HG03378 (cell line): ENCODE data around the gene TPPP.
"Not testable (repeated sequence)": the region's sequence is repeated elsewhere in the genome, so short reads cannot be mapped to it uniquely, and the experiment has no call there.

Experiments
- ATAC-seq: cut with Tn5 transposase; IDR thresholded peaks from one replicate; pipeline ENCODE4 v1.9.1; 2021; ENCODE audit warnings: mild to moderate bottlenecking, moderate library complexity; ENCODE audit not compliant: unreplicated experiment

The TPPP gene

DNA sequence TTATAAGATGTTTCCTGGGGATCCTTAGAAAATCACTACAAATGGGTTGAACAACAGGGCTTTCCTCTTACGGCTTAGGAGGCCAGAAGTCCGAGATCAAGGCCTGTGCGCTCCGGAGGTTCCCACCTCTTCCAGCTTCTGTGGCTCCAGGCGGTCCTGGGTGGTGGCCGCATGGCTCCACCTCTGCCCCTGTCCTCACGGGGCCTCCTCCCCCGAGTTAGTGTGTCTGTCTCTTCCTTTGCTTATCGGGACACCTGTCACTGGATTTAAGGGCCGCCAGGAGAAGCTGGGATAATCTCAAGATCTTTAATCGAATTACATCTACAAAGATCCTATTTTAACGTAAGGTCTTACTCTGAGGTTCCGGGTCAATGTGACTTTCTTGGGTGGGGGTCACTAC is 2.3 kb upstream of the TPPP start:
- not testable (repeated sequence) for ATAC-seq

DNA sequence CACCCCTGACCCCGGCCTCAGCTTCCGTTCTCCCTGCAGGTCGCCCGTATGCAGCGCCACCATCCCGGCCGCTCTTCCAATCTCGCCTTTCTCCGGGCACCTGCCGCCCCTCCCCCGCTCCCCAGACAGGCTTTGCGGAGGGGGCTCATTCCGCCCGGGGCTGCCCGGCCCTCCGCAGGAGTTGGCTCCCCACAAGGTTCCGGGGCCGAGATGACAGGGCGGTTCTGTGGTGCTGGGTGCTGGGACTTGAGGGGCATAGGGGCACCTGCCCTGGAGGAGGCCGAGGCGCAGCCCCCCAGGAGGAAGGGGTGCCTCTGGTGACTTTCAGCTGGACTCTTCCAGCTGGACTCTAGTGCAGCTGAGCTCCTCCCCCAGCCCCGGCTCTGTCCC is 885 bp upstream of the TPPP start:
- not testable (repeated sequence) for ATAC-seq

DNA sequence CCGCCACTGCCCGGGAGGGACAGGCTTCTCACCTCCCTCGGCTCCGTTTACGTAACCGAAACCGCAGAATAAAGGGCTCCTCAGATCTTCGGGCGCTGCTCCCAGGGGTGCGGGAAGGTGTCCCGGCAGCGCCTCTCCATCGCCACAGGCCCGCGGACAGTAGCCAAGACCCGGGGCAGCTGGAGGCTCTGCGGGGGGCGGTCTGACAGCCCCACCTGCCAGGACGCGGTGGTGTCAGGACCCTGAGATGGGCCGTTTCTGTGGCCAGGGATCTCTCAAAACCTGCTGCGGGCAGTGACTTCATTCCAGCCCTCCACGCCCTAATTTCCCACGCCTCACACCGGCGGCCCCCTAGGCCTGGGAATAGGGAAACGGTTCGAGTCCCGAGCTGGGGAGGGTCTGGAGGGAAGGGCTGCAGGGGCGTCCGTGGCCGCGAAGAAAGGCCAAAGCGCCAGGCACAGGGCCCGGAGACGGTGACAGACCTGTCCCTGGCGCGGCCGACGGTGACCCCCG is 567 bp downstream of the TPPP start:
- not testable (repeated sequence) for ATAC-seq

DNA sequence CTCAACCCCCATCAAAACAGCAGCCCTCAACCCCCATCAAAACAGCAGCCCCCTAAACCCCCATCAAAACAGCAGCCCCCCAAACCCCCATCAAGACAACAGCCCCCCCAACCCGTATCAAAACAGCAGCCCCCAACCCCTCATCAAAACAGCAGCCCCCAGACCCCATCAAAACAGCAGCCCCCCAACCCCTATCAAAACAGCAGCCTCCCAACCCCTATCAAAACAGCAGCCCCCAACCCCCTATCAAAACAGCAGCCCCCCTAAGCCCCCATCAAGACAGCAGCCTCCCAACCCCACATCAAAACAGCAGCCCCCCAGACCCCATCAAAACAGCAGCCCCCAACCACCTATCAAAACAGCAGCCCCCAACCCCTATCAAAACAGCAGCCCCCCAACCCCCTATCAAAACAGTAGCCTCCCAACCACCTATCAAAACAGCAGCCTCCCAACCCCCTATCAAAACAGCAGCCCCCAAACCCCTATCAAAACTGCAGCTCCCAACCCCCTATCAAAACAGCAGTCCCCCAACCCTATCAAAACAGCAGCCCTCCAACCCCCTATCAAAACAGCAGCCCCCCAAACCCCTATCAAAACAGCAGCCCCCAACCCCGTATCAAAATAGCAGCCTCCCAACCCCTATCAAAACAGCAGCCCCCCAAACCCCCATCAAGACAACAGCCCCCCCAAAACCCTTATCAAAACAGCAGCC is 1.2 kb downstream of the TPPP start:
- no peak for ATAC-seq

DNA sequence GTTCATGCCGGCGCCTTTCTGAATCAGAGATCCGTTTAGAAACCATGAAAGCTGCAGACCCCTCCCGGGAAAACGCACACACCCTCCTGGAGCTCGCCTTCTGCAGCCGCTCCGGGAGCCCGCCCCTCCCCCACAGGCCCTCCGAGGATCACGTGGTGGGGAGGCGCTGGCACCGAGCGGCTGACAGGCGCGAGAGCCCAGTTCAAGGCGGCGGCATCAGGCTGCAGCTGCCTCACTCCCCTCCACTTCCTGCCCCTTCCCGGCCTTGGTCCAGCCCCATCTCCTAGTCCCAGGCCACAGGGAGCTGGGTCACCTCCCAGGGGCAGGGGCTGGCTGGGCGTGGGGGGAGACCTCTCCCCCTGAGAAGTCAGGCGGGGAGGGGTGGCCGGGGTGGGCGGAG is 2.1 kb downstream of the TPPP start:
- ATAC-seq = not testable (repeated sequence)

DNA sequence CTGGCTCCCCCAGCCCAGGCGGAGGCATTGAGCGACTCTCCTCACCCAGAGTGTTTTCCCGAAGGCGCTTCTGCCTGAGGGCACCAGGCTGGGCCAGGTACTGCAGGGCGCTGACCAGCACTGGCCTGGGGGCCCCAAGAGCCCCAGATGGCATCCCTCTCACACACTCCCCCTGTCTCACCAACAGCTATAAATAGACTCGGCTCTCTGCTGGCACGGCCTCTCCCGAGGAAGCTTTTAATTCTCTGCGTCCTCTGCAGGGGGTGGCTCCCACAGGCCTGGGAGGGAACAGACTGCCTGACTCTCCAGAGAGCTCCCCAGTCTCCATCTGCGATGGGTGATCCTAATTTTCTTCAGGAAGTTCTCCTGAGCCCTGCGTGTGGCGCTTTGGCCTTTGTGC is 2.9 kb downstream of the TPPP start:
- ATAC-seq = not testable (repeated sequence)

DNA sequence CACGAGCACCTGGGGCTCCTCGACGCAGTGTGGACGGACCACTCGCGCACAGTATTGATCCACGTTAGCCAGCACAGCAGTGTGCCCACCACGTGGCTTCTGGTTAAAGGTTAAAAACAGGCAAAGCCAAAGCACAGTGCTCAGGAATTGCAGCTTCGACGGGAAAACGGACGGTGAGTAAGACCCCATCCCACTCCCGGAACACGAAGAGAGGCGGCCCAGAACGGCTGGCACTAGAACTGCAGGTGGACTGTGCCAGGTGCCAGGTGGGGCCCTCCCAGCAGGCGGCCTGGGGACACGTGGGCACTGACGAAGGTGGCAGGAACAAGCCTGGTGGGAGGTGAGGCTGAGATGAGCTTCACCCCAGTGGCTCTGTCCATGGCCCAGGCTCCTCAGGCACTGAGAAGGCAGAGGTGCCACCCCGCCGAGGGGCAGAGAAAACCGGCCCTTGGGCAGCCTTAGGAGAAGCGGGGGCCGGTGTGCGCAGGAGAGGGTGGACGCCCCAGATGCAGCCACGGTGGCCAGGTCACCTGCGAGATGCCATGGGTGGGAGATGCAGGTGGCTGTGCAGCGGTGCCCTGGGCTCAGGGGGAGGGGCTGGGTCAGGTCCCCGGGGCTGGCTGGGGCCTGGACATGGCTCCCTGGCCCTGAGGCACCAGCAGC is 4.7 kb downstream of the TPPP start:
- not testable (repeated sequence) for ATAC-seq

DNA sequence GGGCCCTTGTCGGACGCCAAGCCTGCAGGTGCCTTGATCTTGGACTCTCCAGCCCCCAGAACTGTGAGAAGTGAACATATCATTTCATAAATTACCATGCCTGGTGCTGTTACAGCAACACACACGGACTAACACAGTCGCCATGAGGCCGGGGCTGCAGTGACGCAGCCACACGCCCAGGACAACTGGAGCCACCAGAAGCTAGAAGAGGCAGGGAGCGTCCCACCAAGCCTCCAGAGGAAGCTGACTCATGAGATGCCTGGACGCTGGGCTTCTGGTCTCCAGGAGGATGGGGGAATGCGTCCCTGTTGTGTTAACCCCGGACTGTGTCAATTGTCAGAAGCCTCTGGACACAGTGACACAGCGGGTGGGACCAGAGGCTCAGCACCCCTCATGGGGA is 6.2 kb downstream of the TPPP start:
- ATAC-seq = not testable (repeated sequence)

DNA sequence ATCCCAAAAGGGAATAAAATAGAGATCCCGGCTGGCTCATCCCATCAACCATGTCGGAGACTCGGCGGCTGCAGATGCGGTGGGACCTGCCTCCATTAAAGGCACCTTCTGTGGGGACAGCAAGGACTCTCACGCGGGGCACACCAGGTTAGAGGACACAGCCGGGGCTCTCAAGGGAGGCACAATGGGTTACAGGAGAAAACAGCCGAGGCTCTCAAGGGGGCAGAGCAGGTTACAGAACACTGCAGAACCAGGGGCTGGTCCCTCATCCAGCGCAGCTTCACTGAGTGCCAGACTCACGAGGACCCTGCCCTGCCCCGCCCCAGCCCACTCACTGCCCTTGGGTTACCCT is 7.0 kb downstream of the TPPP start:
- not testable (repeated sequence) for ATAC-seq

DNA sequence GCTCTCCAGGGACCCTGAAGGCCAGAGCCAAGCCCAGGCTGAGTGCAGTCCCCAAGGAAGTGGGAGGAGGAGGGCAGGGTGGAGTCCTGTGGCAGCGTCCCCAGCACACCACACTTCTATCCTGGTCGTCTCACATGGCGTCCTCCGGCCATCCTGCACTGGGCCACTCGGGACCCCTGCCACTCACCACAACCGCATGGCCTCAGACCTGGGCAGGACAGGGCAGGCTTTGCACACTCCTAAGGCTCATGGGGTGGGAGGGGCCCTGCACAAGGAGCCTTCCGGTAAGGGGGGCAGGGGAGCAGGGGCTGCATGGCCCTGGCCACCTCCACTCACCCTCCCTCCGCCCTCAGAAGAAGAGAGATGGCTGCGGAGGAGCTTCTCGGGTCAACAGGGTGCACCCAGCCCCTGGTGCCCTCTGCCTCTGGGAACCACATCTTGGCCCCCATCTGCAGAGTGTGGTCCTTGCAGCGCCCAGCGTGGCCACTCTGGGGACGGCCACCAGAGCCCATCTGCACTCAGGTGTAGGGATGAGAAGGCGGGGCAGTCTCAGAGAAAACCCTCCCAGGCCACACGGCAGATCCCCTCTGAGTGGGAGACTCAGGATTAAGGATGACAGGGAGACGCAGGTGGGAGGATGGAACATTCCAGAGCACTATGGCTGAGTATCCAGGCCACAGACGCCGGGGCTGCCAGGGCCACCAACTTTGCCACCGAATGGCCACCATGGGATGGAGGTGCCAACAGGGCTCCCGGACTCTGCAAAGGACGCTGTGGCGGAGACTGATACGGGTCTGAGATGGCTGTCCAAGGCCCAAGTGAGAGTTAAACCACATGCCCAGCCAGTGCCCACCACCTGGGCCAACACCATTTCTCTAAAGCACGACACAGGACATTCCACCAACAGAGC is 7.6 kb downstream of the TPPP start:
- no peak for ATAC-seq

DNA sequence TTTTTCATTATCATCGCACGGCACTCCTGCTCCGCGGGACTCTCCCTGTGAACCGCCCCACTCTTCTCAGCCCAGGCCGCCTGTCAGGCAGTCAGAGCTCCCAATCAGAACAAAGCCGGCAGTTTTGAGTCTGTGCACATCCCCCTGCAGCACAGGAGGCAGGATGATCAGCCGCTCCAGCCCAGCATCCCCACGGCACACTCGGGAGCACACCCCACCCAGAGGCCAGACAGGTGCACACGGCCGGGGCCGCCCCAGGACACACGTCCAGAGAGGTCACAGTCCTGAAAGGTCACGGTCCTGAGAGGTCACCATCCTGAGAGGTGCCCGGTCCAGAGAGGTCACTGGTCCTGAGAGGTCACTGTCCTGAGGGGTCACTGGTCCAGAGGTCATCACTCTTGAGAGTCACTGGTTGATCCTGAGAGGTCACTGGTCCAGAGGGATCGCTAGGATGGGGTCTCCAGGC is 8.4 kb downstream of the TPPP start:
- ATAC-seq = no peak

DNA sequence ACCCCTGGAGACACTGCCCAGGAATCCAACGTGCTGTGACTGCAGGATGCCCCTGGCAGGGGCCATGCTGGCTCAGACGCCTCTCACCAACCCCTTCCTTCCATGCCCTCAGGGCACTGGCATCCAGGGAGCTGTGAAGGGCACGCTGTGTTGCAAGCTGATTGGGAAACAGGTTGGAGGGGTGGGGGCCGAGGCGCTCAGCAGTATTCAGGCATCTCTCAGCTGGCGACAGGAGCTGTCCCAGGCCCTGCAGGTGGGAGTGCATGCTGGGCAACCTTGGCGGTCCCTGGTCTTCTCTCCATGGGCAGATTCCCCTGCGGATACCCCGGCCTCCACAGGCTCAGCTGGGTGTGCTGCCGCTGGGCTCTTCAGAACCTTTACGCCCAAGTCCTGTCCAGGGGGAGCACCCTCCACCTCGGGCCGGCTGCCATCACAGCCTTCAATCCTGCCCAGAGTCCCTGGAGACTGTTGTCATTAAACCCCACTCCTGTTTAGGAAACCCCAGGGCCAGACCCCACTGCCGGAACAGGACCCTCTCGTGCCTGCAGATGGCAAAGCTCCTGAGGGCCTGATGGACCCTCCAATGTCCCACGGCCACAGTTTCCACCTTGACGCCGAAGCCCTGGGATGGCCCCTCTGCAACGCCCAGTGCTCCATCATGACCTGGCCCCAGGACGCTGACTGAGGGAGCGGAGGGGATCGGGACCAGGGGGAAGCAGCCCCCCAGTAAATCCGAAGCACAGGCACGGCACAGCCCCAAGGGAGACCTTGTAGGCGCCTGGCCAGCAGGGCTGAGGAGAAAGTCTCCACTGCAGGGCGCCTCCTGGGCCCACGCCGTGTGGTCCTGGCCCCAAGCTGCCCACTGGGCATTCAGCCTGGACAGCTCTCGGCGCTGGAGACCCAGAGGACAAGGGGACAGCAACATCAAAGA is 9.3 kb downstream of the TPPP start:
- ATAC-seq = no peak

DNA sequence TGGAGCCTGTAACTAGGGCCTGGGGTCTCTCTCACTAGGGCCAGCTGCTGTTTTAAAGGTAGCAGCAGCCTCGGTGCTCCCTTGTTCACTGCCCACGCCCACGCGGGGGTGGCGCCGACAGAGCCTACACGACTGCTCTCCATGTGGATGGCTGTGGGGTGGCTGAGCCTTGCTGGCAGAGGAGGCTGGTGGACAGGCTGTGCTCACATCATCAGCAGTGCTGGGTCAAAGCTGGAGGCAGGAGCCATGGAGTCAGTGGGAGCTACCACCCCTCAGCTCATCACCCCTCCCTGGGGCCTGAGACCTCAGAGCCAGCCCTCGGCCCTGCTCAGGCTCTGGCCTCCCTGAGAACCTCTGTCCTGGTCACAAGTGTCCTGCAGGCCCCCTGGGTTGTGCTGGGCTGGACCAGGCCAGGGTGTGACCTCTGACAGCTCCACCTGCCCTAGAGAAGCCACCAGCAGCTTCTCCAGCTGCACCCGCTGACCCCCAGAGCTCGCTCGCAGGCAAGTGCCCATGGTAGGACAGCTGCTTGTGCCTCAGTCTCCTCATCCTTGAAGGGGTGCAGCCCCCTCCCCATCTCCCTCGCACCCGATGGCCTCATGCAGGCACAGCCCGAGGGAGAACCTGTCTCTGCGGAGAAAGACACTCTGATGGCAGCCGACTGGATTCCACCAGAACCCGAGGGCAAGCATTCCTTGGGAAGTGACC is 10.3 kb downstream of the TPPP start:
- not testable (repeated sequence) for ATAC-seq

DNA sequence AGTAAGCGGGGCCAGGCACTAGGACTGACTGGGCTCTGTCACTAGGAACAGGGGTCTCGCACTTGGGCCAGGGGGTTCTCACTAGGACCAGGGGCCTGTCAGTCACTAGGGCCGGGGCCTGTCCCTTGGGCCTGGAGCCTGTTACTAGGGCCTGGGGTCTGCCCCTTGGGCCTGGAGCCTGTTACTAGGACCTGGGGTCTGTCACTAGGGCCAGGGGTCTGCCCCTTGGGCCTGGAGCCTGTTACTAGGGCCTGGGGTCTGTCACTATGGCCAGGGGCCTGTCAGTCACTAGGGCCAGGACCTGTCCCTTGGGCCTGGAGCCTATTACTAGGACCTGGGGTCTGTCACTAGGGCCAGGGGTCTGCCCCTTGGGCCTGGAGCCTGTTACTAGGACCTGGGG is 10.9 kb downstream of the TPPP start:
- ATAC-seq = not testable (repeated sequence)

DNA sequence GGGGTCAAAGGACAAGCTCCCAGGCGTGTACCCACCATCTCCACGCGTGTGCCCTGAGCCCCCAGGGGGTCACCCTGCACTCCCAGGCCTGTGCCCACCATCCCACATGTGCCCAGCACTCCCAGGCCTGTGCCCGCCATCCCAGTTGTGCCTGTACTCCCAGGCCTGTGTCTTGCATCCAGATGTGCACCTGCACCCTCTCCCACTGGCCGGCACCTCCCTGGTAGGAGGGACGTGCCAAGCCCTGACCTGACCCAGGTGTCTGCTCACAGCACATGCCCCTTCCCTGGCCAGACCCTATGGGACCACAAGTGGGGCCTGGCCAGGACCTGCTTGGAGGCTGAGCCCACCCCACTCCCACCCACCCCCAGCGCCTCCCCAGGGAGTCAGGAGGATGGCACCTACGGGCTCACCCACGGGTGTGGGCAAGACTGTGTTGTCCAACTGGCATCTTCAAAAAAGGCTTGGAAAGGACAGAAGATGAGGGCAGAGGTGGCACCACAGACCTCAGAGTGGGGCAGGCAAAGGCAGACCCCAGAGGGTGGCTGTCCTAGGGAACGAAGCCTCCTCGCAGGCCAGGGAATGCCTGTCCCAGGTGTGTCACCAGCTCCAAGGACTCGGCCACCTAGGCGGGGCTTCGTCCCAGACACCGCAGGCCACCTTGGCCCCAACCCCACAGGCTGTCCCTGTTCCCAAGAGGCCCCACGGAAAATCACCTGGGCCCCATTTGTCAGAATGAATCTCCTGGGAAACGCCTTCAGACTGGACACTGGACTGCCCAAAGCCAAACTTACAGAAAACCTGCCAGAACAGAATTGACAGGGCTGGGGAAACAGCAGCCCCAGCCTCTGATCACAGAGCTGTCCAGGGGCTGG is 11.6 kb downstream of the TPPP start:
- ATAC-seq = not testable (repeated sequence)

DNA sequence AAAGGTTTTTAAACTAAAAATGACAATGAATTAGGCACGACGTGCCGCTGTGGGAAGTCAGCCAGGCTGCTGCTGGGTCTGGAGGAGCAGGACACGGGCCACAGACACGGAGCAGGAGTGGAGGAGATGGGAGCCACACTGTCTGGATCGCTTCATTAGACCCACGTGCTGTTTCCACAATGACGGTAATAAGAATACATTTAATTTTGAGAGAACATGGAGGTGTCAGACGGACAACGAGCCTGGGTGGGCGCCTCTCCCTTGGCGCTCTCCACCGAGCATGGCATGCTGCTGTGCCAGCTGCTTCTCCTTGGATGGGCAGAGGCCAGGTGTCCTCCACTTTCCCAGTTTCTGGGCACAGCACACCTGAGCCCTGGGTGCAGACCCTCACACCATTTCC is 12.3 kb downstream of the TPPP start:
- not testable (repeated sequence) for ATAC-seq

DNA sequence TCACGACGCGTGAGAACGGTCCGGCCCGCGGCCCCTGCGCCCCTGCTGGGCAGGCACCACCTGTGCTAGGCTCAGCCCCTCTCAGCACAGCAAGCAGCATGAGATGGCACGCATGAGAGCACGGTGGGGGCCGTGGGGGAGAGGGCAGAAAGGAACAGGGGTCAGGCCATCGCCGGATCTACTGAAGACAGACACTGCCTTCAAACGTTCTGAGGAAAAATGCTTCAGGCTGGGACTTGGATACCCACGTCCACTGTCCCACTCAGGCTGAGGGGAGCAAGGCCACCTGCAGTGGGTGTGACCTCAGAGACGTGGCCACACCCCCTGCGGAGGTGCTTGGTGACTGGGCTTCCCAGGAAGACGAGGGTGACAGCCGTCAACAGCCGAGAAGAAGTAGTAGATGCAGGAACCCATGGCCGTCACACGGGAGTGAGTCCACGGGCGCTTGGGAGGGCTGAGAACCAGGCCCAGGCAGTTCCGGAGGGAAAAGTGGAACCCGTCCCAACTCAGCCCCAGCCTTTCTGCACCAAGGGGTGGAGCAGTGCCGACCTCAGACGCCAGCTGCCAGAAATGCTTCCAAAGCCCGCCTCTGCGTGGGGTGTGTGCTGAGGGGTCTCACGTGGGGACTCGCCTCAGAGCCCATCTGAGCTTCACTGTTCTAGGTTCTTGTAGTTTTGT is 12.9 kb downstream of the TPPP start:
- not testable (repeated sequence) for ATAC-seq
